IMR-90 (cell line): ENCODE data around the gene ALKBH5. TPM values are rescaled to one million over a fixed set of nuclear protein-coding genes. Genes with fewer than 3 reads are reported as not detected.

Experiments used
- ATAC-seq: fragments of 200-7000 bp; cut with Tn5 transposase; 2 replicates; pipeline ENCODE4 v1.9.1; 2020; ENCODE audit warnings: low read depth, mild to moderate bottlenecking, moderate library complexity
- BruUV-seq: library from RNA; stranded (reverse); fragments of 400-500 nt; replicated peaks from 2 replicates; lab custom pipeline; 2021; lab: Mats Ljungman, UMichigan
- CTCF ChIA-PET: fragments of 300-600 bp; formaldehyde crosslinking; extraction: SDS; loops from one replicate; lab custom pipeline; 2021; ENCODE audit warnings: antibody characterized with exemption; lab: Yijun Ruan, JAX
- POLR2A ChIA-PET: fragments of 300-600 bp; sonication (Branson Sonifier 250); formaldehyde crosslinking; loops from one replicate; lab custom pipeline; 2022; ENCODE audit warnings: antibody characterized with exemption; ENCODE audit not compliant: unreplicated experiment; lab: Charles Lee
- DNase-seq: peaks from one replicate; pipeline ENCODE4 v3.0.0; 2013
- H2AFZ ChIP-seq: replicated peaks from 2 replicates; pipeline ENCODE3; 2013; ENCODE audit warnings: low read length, mild to moderate bottlenecking; ENCODE audit not compliant: poor library complexity
- H2AK5ac ChIP-seq: 2 replicates; pipeline ENCODE4 v1.6.1; 2013; ENCODE audit warnings: low read depth, low read length, inconsistent platforms
- H2AK9ac ChIP-seq: replicated peaks from 2 replicates; pipeline ENCODE3; 2013; ENCODE audit warnings: mild to moderate bottlenecking, low read depth, low read length, moderate library complexity; ENCODE audit not compliant: poor library complexity
- H2BK120ac ChIP-seq: 2 replicates; pipeline ENCODE4 v1.6.1; 2013; ENCODE audit warnings: low read depth, low read length, inconsistent platforms
- H2BK15ac ChIP-seq: 3 replicates; pipeline ENCODE4 v1.6.1; 2013; ENCODE audit warnings: low read depth, low read length, inconsistent platforms
- H2BK20ac ChIP-seq: 2 replicates; pipeline ENCODE4 v1.6.1; 2013; ENCODE audit warnings: low read depth, mild to moderate bottlenecking, inconsistent platforms, low read length, moderate library complexity
- H2BK5ac ChIP-seq: 2 replicates; pipeline ENCODE4 v1.6.1; 2013; ENCODE audit warnings: mild to moderate bottlenecking, low read depth, low read length, inconsistent platforms; ENCODE audit not compliant: poor library complexity, severe bottlenecking
- H3K14ac ChIP-seq: replicated peaks from 2 replicates; pipeline ENCODE4 v1.6.1; 2013; ENCODE audit warnings: low read depth, low read length, inconsistent platforms
- H3K18ac ChIP-seq: 2 replicates; pipeline ENCODE4 v1.6.1; 2013; ENCODE audit warnings: low read depth, low read length, control low read depth
- H3K23ac ChIP-seq: 2 replicates; pipeline ENCODE4 v1.6.1; 2013; ENCODE audit warnings: low read depth, low read length, inconsistent platforms
- H3K27ac ChIP-seq: 2 replicates; pipeline ENCODE4 v1.5.1; 2013; ENCODE audit warnings: mild to moderate bottlenecking, control low read depth, low read length; ENCODE audit not compliant: insufficient read depth
- H3K27me3 ChIP-seq: 2 replicates; pipeline ENCODE4 v1.6.1; 2013; ENCODE audit warnings: low read length; ENCODE audit not compliant: control insufficient read depth, insufficient read depth
- H3K36me3 ChIP-seq: 2 replicates; pipeline ENCODE4 v1.6.1; 2013; ENCODE audit warnings: low read length, mixed read lengths; ENCODE audit not compliant: control insufficient read depth, insufficient read depth
- H3K4ac ChIP-seq: 2 replicates; pipeline ENCODE4 v1.6.1; 2013; ENCODE audit warnings: low read depth, low read length, inconsistent platforms
- H3K4me1 ChIP-seq: 2 replicates; pipeline ENCODE4 v1.6.1; 2013; ENCODE audit warnings: low read length, mixed read lengths; ENCODE audit not compliant: control insufficient read depth, insufficient read depth
- H3K4me2 ChIP-seq: 2 replicates; pipeline ENCODE4 v1.6.1; 2013; ENCODE audit warnings: low read depth, mild to moderate bottlenecking, control low read depth, low read length, moderate library complexity
- H3K4me3 ChIP-seq: 2 replicates; pipeline ENCODE4 v1.5.1; 2013; ENCODE audit warnings: low read depth, mild to moderate bottlenecking, control low read depth, low read length, moderate library complexity; ENCODE audit not compliant: insufficient read depth
- H3K56ac ChIP-seq: 2 replicates; pipeline ENCODE4 v1.6.1; 2013; ENCODE audit warnings: low read length, inconsistent platforms; ENCODE audit not compliant: insufficient read depth; ENCODE audit errors: extremely low read depth
- H3K79me1 ChIP-seq, 2 experiments: 2 replicates each; pipeline ENCODE4 v1.6.1; 2013; ENCODE audit warnings: low read length in 2 of 2, inconsistent platforms in 1 of 2, low read depth in 1 of 2
- H3K9ac ChIP-seq: 2 replicates; pipeline ENCODE4 v1.6.1; 2013; ENCODE audit warnings: low read depth, low read length, control low read depth
- H3K9me1 ChIP-seq: 2 replicates; pipeline ENCODE4 v1.6.1; 2013; ENCODE audit warnings: low read length, inconsistent platforms; ENCODE audit not compliant: insufficient read depth
- H3K9me3 ChIP-seq: 2 replicates; pipeline ENCODE4 v1.6.1; 2013; ENCODE audit warnings: low read length; ENCODE audit not compliant: control insufficient read depth, insufficient read depth
- H4K20me1 ChIP-seq: 2 replicates; pipeline ENCODE4 v1.6.1; 2013; ENCODE audit warnings: low read length, inconsistent platforms; ENCODE audit not compliant: insufficient read depth
- H4K5ac ChIP-seq: 2 replicates; pipeline ENCODE4 v1.6.1; 2013; ENCODE audit warnings: mild to moderate bottlenecking, low read depth, low read length, control low read depth
- H4K8ac ChIP-seq, 2 experiments: 2 replicates each; pipeline ENCODE4 v1.6.1; 2013; ENCODE audit warnings: low read depth in 2 of 2, low read length in 2 of 2, control low read depth in 1 of 2, inconsistent platforms in 1 of 2
- H4K91ac ChIP-seq: 2 replicates; pipeline ENCODE4 v1.6.1; 2013; ENCODE audit warnings: low read depth, low read length, inconsistent platforms; ENCODE audit not compliant: insufficient read depth
- CEBPB ChIP-seq: IDR thresholded peaks from 2 replicates; pipeline ENCODE4 v1.6.1; 2012; ENCODE audit warnings: low read depth, low read length, improper control_type of control experiment
- MAZ ChIP-seq: IDR thresholded peaks from 2 replicates; pipeline ENCODE4 v1.6.1; 2012; ENCODE audit warnings: low read depth, mild to moderate bottlenecking, low read length, improper control_type of control experiment, moderate library complexity, borderline replicate concordance
- MXI1 ChIP-seq: IDR thresholded peaks from 2 replicates; pipeline ENCODE4 v1.6.1; 2012; ENCODE audit warnings: low read depth, mild to moderate bottlenecking, low read length, moderate library complexity, borderline replicate concordance
- NFE2L2 ChIP-seq: fragments of 150-350 bp; IDR thresholded peaks from 2 replicates; pipeline ENCODE4 v1.6.1; 2016; ENCODE audit warnings: low read depth, mild to moderate bottlenecking, low read length
- RAD21 ChIP-seq: IDR thresholded peaks from 2 replicates; pipeline ENCODE4 v1.6.1; 2012; ENCODE audit warnings: low read length, improper control_type of control experiment
- RCOR1 ChIP-seq: IDR thresholded peaks from 2 replicates; pipeline ENCODE4 v1.6.1; 2012; ENCODE audit warnings: mild to moderate bottlenecking, low read length, improper control_type of control experiment; ENCODE audit not compliant: insufficient replicate concordance
- RFX5 ChIP-seq: IDR thresholded peaks from 2 replicates; pipeline ENCODE4 v1.8.0; 2012; ENCODE audit warnings: low read depth, mild to moderate bottlenecking, low read length, moderate library complexity
- WGBS, 2 experiments: methylation state at CpG; one replicate each; pipeline versions ENCODE4 v1.1.5 to v1.1.7; 2013; ENCODE audit warnings: missing lambda C conversion rate in 2 of 2; ENCODE audit not compliant: insufficient read length in 1 of 2; ENCODE audit errors: extremely low coverage in 2 of 2; 5-methylcytosine and 5-hydroxymethylcytosine counted together
- dilution Hi-C: fragments of 300-500 bp; cut with HindIII; formaldehyde crosslinking; loops from one replicate; pipeline ENCODE4 v1.14.3; 2018; ENCODE audit warnings: low sequenced_read_pairs; ENCODE audit not compliant: unreplicated experiment
- in situ Hi-C: fragments of 300-500 bp; cut with MboI; formaldehyde crosslinking; loops from 3 replicates; pipeline ENCODE4 v1.14.3; 2019; ENCODE audit warnings: low sequenced_read_pairs, inconsistent platforms, mixed read lengths
- intact Hi-C: fragments of 100-400 bp; cut with micrococcal nuclease; formaldehyde crosslinking; loops from 2 replicates; pipeline ENCODE4 v1.10.0; 2022
- polyA plus RNA-seq, 3 experiments: library from polyadenylated mRNA; depleted of rRNA; stranded (reverse); fragments of >200 nt; gene quantifications; 2 replicates each; pipeline ENCODE4 v1.2.3, GENCODE V29; 2012; ENCODE audit warnings: low replicate concordance in 1 of 3
- total RNA-seq: library from RNA; depleted of rRNA; stranded (reverse); fragments of >200 nt; gene quantifications from 2 replicates; pipeline ENCODE4 v1.2.3, GENCODE V29; 2012

Gene ALKBH5
- total and polyA plus RNA-seq, 2 of the 4 experiments (the other 2 are of a cell fraction) = 57.6 to 79.6 TPM

- in situ Hi-C loops = no loop called here
- BruUV-seq = no TSS peak
Observed at GRCh38 chr17:18230288-18231141, 46.9 kb downstream of the ALKBH5 start.

More at GRCh38 chr17:18230288-18231141, 46.9 kb downstream of the ALKBH5 start:
- Histone ChIP-seq H3K4me3 (no peak overlapping the region), H3K27ac (no peak overlapping the region), H4K5ac (no peak overlapping the region), H3K79me1 (peaks cover 16 to 79% of the 10 kb centered on the region in 2 experiments), H3K9me3 (no peaks in the 10 kb centered on the region), H3K27me3 (no peaks in the 10 kb centered on the region), H3K56ac (no peak overlapping the region), H2AFZ (no peak overlapping the region), H2BK5ac (no peak overlapping the region), H2AK5ac (no peak overlapping the region), H3K4ac (no peak overlapping the region), H3K9me1 (peaks cover 3% of the 10 kb centered on the region), H3K36me3 (peaks cover 34% of the 10 kb centered on the region; the same call in 1 of the 2 replicates), H2AK9ac (peak overlapping the region; percentile 59), H3K9ac (no peak overlapping the region), H3K23ac (no peak overlapping the region), H2BK15ac (no peak overlapping the region), H4K8ac (no peak overlapping the region), H3K14ac (no peak overlapping the region), H2BK120ac (no peak overlapping the region), H3K18ac (no peak overlapping the region), H3K4me1 (peaks cover 10% of the 10 kb centered on the region), H3K4me2 (no peak overlapping the region), H4K20me1 (peaks cover 61% of the 10 kb centered on the region), H4K91ac (no peak overlapping the region), H2BK20ac (no peak overlapping the region)
- ChIA-PET CTCF (no interaction called here), POLR2A (no interaction called here)
- ATAC-seq (no peak), DNase-seq (no peak)
- intact Hi-C loops (no loop called here), dilution Hi-C loops (no loop called here)
- WGBS, 2 experiments = 76% methylated on average over 5 of the region's 14 CpGs; no CpG with 5 or more reads in 1 of the 2 experiments
- TF ChIP-seq RFX5 = no peak
- TF ChIP-seq RAD21 = no peak
- no peak for TF ChIP-seq RCOR1
- TF ChIP-seq MAZ = no peak
- no peak for TF ChIP-seq CEBPB
- no peak for TF ChIP-seq NFE2L2
- no peak for TF ChIP-seq MXI1
